ENCODE results near the gene GARS1.

GARS1 gene

DNA sequence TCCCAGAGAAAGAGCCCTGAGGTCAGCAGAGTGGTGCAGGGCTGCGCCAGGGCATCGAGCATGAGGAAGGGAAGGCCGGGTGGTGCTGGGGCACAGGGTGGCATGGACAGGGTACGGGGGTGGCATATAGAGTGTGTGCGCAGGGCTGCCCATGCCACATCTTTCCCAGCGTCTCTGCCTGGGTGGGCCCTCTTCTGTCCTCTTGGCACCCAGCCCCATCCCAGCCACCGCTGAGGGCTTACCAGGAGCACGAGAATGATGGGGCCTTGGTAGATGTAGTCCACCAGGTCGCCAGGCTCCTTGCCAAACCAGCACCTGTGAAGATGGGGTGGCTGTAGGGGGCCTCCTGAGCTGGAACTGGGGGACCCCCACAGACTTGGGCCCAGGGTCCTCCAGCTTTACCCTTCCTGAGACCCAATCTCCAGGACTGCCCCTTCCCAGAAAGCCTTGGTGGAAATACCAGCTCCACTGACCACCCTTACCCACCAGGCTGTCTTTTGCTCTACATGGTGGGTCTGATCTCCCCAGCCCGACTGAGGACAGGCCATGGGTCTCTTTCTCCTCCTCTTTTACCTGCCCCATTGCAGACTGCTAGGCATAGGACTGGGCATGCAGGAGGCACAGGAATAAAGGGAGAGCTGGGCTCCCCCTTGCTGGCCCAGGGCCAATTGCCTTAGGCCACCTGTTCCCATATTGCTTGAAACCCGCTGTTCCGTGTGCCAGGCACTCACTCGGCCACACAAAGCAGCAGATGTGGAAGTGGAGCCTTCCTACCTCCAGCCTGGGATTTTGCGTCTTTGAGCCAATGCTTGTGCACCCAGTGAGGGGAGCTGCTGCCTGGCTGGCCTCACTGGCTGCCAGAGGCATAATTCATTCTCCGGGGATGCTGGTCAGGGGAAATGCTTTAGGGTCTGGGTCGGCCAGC lies 65.9 kb downstream of the GARS1 start:
- DNase-seq (ENCODE audit: low read depth): no peak
- TF ChIP-seq CTCF (conservative IDR thresholded peaks at IDR 0.05; ENCODE audit: low read depth, low read length): no peak
- H3K4me3 ChIP-seq (ENCODE audit: low read depth, low read length): no peak overlapping the region

GRCh38 chr7:30661926-30662325 lies 67.2 kb downstream of the GARS1 start:
- no peak for TF ChIP-seq CTCF (conservative IDR thresholded peaks at IDR 0.05; ENCODE audit: low read depth, low read length)
- DNase-seq (ENCODE audit: low read depth): no peak
- H3K4me3 ChIP-seq (ENCODE audit: low read depth, low read length): no peak overlapping the region

- DNase-seq (ENCODE audit: low read depth): no peak
- H3K4me3 ChIP-seq (ENCODE audit: low read depth, low read length): no peak overlapping the region
- no peak for TF ChIP-seq CTCF (conservative IDR thresholded peaks at IDR 0.05; ENCODE audit: low read depth, low read length)
Measured at GRCh38 chr7:30662431-30662939, 67.8 kb downstream of the GARS1 start.

GRCh38 chr7:30663414-30663813 lies 68.7 kb downstream of the GARS1 start:
- TF ChIP-seq CTCF (conservative IDR thresholded peaks at IDR 0.05; ENCODE audit: low read depth, low read length): no peak
- no peak overlapping the region for H3K4me3 ChIP-seq (ENCODE audit: low read depth, low read length)

GRCh38 chr7:30664184-30664885 lies 69.7 kb downstream of the GARS1 start:
- no peak for TF ChIP-seq CTCF (conservative IDR thresholded peaks at IDR 0.05; ENCODE audit: low read depth, low read length)
- DNase-seq (ENCODE audit: low read depth): no peak
- no peak overlapping the region for H3K4me3 ChIP-seq (ENCODE audit: low read depth, low read length)

More at GRCh38 chr7:30663414-30663813, 68.7 kb downstream of the GARS1 start:
- DNase-seq (ENCODE audit: low read depth): no peak

DNA sequence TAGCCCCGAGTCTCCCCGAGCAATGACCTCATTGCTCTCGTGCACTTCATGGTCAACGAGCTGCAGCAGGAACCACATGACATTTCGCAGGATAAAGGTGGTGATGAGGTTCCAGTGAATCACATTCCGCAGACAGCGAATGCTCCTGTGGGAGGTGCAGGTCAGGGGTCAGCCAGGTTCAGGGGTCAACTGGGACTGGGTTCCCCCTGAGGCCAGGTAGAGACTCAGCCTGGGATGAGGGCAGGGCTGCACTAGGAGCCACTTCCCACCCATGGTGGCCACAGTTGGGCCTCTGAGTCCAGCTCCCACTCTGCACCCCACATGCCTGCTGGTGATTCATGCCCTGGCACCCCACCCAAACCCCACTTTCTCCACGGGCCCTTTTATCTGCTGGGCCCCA lies 70.4 kb downstream of the GARS1 start:
- TF ChIP-seq CTCF (conservative IDR thresholded peaks at IDR 0.05; ENCODE audit: low read depth, low read length): no peak
- no peak for DNase-seq (ENCODE audit: low read depth)
- no peak overlapping the region for H3K4me3 ChIP-seq (ENCODE audit: low read depth, low read length)
